HepG2 (cell line): ENCODE data around the gene MYH9. TPM values are rescaled to one million over a fixed set of nuclear protein-coding genes. Genes with fewer than 3 reads are reported as not detected.

Experiments
- ARID2 ChIP-seq: sonication (generic); formaldehyde crosslinking; IDR thresholded peaks from 2 replicates; pipeline ENCODE4 v1.8.1; 2022; ENCODE audit warnings: mild to moderate bottlenecking, missing genetic modification reagents, borderline replicate concordance
- DR1 ChIP-seq: sonication (generic); formaldehyde crosslinking; IDR thresholded peaks from 2 replicates; pipeline ENCODE4 v1.8.0; 2021; ENCODE audit warnings: mild to moderate bottlenecking, missing genetic modification reagents, inconsistent platforms
- GABPA ChIP-seq, 2 experiments: IDR thresholded peaks; 2 replicates each; pipeline ENCODE4 v1.6.1; 2011 to 2016; ENCODE audit warnings: low read depth in 2 of 2, low read length in 1 of 2, missing biosample characterization in 1 of 2, missing genetic modification characterization in 1 of 2
- HNRNPLL ChIP-seq: fragments of 200-400 bp; formaldehyde crosslinking; IDR thresholded peaks from 2 replicates; pipeline ENCODE4 v1.6.1; 2017; ENCODE audit warnings: mild to moderate bottlenecking, low read depth, low read length; ENCODE audit not compliant: poor library complexity, severe bottlenecking
- IKZF5 ChIP-seq: IDR thresholded peaks from 2 replicates; pipeline ENCODE4 v1.6.1; 2018; ENCODE audit warnings: missing genetic modification reagents, mild to moderate bottlenecking, missing compliant biosample characterization
- KLF15 ChIP-seq: sonication (generic); formaldehyde crosslinking; IDR thresholded peaks from 2 replicates; pipeline ENCODE4 v1.8.1; 2023; ENCODE audit warnings: borderline replicate concordance, mild to moderate bottlenecking, inconsistent platforms, missing genetic modification reagents, mixed read lengths
- MEIS1 ChIP-seq: sonication (generic); formaldehyde crosslinking; IDR thresholded peaks from 2 replicates; pipeline ENCODE4 v1.9.0; 2021; ENCODE audit warnings: mild to moderate bottlenecking, missing genetic modification reagents, moderate library complexity, borderline replicate concordance
- MIER3 ChIP-seq: IDR thresholded peaks from 2 replicates; pipeline ENCODE4 v1.6.1; 2016; ENCODE audit warnings: missing compliant biosample characterization, borderline replicate concordance
- RBM39 ChIP-seq: fragments of 200-400 bp; formaldehyde crosslinking; IDR thresholded peaks from one replicate; pipeline ENCODE4 v1.6.1; 2018; ENCODE audit warnings: antibody characterized with exemption, mild to moderate bottlenecking, low read depth, low read length; ENCODE audit not compliant: poor library complexity, severe bottlenecking
- WIZ ChIP-seq: sonication (generic); formaldehyde crosslinking; IDR thresholded peaks from 2 replicates; pipeline ENCODE4 v1.5.1; 2020; ENCODE audit warnings: mild to moderate bottlenecking, missing genetic modification reagents
- ZC3H13 ChIP-seq: sonication (generic); formaldehyde crosslinking; IDR thresholded peaks from 2 replicates; pipeline ENCODE4 v1.8.1; 2023; ENCODE audit warnings: mild to moderate bottlenecking, missing genetic modification reagents, moderate library complexity
- ZEB1 ChIP-seq: IDR thresholded peaks from 2 replicates; pipeline ENCODE4 v1.6.1; 2012; ENCODE audit warnings: mild to moderate bottlenecking, low read depth, inconsistent platforms; ENCODE audit not compliant: insufficient replicate concordance
- ZFP82 ChIP-seq: sonication (generic); formaldehyde crosslinking; IDR thresholded peaks from 2 replicates; pipeline ENCODE4 v1.5.1; 2020; ENCODE audit warnings: mild to moderate bottlenecking, missing genetic modification reagents, borderline replicate concordance
- ZKSCAN5 ChIP-seq: sonication (generic); formaldehyde crosslinking; IDR thresholded peaks from 2 replicates; pipeline ENCODE4 v1.5.1; 2020; ENCODE audit warnings: mild to moderate bottlenecking, missing genetic modification reagents
- ZNF256 ChIP-seq: sonication (generic); formaldehyde crosslinking; conservative IDR thresholded peaks from 2 replicates; pipeline ENCODE4 v1.4.0; 2020; ENCODE audit warnings: missing genetic modification reagents
- ZNF567 ChIP-seq: sonication (generic); formaldehyde crosslinking; IDR thresholded peaks from 2 replicates; pipeline ENCODE4 v1.8.1; 2023; ENCODE audit warnings: mild to moderate bottlenecking, missing genetic modification reagents, borderline replicate concordance
- ZNF570 ChIP-seq: sonication (generic); formaldehyde crosslinking; IDR thresholded peaks from 2 replicates; pipeline ENCODE4 v1.4.0; 2020; ENCODE audit warnings: mild to moderate bottlenecking, missing genetic modification reagents, borderline replicate concordance
- ZNF850 ChIP-seq: sonication (generic); formaldehyde crosslinking; conservative IDR thresholded peaks from 2 replicates; pipeline ENCODE4 v1.9.0; 2021; ENCODE audit warnings: mild to moderate bottlenecking, missing genetic modification reagents
- polyA plus RNA-seq, 8 experiments: library from polyadenylated mRNA; depleted of rRNA in 3 of 8; stranded (reverse) in 7 of 8; unstranded in 1 of 8; fragments of >200 nt; fragmentation: Illumina TruSeq in 4 of 8; extraction: Trizol in 4 of 8; gene quantifications; 2 replicates each; pipeline versions ENCODE4 v1.2.1 to v1.2.3, GENCODE V29; 2011 to 2016; ENCODE audit warnings: low read depth in 4 of 8, missing spikeins in 1 of 8, mixed read lengths in 1 of 8; ENCODE audit not compliant: insufficient read depth in 1 of 8
- total RNA-seq, 5 experiments: library from RNA; depleted of rRNA; stranded (reverse); fragments of >200 nt; fragmentation: Illumina TruSeq; extraction: Trizol; gene quantifications; 2 replicates each; pipeline ENCODE4 v1.2.3, GENCODE V29; 2016; ENCODE audit warnings: low read depth in 1 of 5
- TF ChIP-seq, protein P1 (sequence below): sonication (generic); formaldehyde crosslinking; IDR thresholded peaks from 2 replicates; pipeline ENCODE4 v1.9.0; 2021; ENCODE audit warnings: missing genetic modification reagents, borderline replicate concordance
- TF ChIP-seq, protein P2 (sequence below): sonication (generic); formaldehyde crosslinking; IDR thresholded peaks from 2 replicates; pipeline ENCODE4 v1.5.0; 2020; ENCODE audit warnings: missing genetic modification reagents
- TF ChIP-seq, protein P3 (sequence below): sonication (generic); formaldehyde crosslinking; IDR thresholded peaks from 2 replicates; pipeline ENCODE4 v1.5.1; 2020; ENCODE audit warnings: mild to moderate bottlenecking, missing genetic modification reagents, borderline replicate concordance

MYH9 gene
- total and polyA plus RNA-seq, 2 of the 13 experiments (the other 11 are each of a cell fraction or from before 2014, with no cell fraction given): 50.7 to 98.5 TPM

GRCh38 chr22:36419177-36419911, 31.6 kb upstream of the MYH9 start (continued):
- TF ChIP-seq IKZF5 (CRISPR knock-in tag) (peak; percentile 97), ZKSCAN5 (CRISPR knock-in tag) (no peak), GABPA (IDR thresholded peaks at IDR 0.05; ENCODE audit: low read depth, low read length) (no peak), GABPA (CRISPR knock-in tag; IDR thresholded peaks at IDR 0.05; ENCODE audit: low read depth) (peak; percentile 59), ZC3H13 (CRISPR knock-in tag) (peak; percentile 27; the same call in 1 of the 2 replicates), MEIS1 (CRISPR knock-in tag) (no peak), RBM39 (no peak), ARID2 (no peak), ZNF256 (CRISPR knock-in tag) (no peak), ZEB1 (no peak), WIZ (no peak), ZFP82 (CRISPR knock-in tag) (no peak), DR1 (no peak), ZNF567 (CRISPR knock-in tag) (peak; percentile 89), HNRNPLL (no peak), ZNF570 (no peak), ZNF850 (CRISPR knock-in tag) (no peak), MIER3 (CRISPR knock-in tag) (peak; percentile 97), KLF15 (no peak)
- TF ChIP-seq, protein P1, sequence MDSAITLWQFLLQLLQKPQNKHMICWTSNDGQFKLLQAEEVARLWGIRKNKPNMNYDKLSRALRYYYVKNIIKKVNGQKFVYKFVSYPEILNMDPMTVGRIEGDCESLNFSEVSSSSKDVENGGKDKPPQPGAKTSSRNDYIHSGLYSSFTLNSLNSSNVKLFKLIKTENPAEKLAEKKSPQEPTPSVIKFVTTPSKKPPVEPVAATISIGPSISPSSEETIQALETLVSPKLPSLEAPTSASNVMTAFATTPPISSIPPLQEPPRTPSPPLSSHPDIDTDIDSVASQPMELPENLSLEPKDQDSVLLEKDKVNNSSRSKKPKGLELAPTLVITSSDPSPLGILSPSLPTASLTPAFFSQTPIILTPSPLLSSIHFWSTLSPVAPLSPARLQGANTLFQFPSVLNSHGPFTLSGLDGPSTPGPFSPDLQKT (CRISPR knock-in tag): no peak
- TF ChIP-seq, protein P2, sequence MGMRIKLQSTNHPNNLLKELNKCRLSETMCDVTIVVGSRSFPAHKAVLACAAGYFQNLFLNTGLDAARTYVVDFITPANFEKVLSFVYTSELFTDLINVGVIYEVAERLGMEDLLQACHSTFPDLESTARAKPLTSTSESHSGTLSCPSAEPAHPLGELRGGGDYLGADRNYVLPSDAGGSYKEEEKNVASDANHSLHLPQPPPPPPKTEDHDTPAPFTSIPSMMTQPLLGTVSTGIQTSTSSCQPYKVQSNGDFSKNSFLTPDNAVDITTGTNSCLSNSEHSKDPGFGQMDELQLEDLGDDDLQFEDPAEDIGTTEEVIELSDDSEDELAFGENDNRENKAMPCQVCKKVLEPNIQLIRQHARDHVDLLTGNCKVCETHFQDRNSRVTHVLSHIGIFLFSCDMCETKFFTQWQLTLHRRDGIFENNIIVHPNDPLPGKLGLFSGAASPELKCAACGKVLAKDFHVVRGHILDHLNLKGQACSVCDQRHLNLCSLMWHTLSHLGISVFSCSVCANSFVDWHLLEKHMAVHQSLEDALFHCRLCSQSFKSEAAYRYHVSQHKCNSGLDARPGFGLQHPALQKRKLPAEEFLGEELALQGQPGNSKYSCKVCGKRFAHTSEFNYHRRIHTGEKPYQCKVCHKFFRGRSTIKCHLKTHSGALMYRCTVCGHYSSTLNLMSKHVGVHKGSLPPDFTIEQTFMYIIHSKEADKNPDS (CRISPR knock-in tag): no peak
- TF ChIP-seq, protein P3, sequence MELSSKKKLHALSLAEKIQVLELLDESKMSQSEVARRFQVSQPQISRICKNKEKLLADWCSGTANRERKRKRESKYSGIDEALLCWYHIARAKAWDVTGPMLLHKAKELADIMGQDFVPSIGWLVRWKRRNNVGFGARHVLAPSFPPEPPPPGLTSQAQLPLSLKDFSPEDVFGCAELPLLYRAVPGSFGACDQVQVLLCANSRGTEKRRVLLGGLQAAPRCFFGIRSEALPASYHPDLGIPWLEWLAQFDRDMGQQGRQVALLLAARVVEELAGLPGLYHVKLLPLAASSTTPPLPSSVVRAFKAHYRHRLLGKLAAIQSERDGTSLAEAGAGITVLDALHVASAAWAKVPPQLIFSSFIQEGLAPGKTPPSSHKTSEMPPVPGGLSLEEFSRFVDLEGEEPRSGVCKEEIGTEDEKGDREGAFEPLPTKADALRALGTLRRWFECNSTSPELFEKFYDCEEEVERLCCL: no peak
